ENCODE results near the gene C1QTNF4.
"Not testable (repeated sequence)": the region's sequence is repeated elsewhere in the genome, so short reads cannot be mapped to it uniquely, and the experiment has no call there.

The C1QTNF4 gene

DNA sequence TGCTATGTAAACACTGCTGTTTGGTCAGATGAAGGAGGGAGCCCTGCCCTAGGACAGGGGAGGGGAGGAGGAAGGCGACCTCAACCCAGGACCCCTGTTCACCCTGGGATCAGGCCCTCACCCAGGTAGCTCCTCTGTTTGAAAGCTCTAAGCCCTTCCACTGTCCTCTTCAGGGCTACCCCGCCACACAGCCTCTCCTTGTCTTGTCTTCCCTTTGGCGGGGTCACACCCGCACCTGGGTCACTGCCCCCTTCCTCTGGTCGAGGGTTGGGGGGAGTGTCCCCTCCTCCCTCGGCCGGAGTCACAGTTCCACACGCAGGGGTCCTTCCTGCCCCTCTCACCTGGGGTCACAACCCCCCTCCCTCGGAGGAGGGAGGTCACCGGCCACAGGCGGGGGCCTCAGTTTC is 29.3 kb downstream of the C1QTNF4 start:
- no peak for DNase-seq

DNA sequence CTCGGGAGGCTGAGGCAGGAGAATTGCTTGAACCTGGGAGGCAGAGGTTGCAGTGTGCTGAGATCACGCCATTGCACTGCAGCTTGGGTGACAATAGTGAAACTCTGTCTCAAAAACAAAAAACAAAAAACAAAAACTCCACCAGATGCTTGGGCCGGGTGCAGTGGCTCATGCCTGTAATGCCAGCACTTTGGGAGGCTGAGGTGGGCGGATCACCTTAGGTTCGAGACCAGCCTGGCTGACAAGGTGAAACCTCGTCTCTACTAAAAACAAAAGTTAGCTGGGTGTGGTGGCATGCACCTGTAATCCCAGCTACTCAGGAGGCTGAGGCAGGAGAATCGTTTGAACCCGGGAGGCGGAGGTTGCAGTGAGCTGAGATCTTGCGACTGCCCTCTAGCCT is 29.8 kb downstream of the C1QTNF4 start:
- not testable (repeated sequence) for DNase-seq

DNA sequence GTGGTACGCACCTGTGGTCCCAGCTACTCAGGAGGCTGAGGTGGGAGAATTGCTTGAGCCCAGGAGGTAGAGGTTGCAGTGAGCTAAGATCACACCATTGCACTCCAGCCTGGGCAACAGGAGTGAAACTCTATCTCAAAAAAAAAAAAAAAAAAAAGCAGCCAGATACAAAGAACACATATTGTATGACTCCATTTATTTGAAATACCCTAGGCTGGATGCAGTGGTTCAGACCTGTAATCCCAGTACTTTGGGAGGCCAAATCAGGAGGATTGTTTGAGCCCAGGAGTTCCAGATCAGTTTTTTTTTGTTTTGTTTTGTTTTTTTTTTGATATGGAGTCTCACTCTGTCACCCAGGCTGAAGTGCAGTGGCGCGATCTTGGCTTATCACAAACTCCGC is 31.8 kb downstream of the C1QTNF4 start:
- not testable (repeated sequence) for DNase-seq

DNA sequence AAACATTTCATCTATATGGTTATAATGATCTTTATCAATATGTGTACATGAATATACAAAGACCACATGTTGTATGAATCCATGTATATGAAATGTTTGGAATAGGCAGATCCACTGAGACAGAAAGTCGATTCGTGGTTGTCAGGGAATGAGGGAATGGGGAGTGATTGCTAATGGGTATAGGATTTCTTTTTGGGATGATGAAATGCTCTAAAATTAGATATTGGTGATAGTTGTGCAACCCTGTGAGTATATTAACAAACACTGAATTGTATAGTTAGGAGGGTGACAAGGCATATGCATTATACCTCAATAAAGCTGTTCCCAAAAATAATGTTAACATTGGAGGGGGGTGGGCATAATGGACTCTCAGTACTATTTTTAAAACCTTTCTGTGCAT is 33.8 kb downstream of the C1QTNF4 start:
- no peak for DNase-seq

DNA sequence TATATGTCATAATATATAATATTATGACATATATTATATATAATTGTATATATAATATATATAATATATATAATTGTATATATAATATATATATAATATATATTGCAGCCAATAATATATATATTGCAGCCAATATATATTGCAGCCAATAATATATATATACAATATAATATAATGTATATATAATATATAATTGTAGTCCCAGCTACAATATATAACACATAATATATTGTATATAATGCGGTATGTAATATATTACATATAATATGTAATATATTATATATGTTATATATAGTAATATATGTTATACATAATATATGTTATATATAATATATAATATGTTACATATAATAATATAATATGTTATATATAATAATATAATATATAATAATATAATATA is 35.5 kb downstream of the C1QTNF4 start:
- DNase-seq, result no peak

DNA sequence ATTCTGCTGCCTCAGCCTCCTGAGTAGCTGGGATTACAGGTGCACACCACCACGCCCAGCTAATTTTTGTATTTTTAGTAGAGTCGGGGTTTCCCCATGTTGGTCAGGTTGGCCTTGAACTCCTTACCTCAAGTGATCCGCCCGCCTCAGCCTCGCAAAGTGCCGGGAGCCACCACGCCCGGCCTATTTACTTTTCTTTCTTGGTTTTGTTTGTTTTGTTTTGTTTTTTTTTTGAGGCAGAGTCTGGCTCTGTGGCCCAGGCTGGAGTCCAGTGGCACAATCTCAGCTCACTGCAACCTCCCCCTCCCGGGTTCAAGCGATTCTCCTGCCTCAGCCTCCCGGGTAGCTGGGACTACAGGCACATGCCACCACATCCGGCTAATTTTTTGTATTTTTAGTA is 37.2 kb downstream of the C1QTNF4 start:
- DNase-seq, result not testable (repeated sequence)

DNA sequence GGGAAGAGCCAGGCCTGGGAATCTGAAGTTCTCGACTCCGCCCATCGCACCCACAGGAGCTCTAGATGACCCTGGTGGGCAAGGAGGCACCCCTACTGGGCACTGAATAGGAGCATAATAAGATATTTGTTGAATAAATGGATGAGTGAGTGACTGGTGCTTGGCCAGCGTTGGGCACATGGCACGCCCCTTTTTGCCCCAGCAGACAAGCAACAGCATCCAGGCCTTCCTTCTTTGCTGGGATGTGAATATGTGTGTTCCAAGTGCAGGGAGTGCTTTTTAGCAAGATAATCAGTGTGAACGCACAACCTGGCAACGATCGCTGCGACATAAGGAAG is 40.8 kb downstream of the C1QTNF4 start:
- DNase-seq, result no peak

DNA sequence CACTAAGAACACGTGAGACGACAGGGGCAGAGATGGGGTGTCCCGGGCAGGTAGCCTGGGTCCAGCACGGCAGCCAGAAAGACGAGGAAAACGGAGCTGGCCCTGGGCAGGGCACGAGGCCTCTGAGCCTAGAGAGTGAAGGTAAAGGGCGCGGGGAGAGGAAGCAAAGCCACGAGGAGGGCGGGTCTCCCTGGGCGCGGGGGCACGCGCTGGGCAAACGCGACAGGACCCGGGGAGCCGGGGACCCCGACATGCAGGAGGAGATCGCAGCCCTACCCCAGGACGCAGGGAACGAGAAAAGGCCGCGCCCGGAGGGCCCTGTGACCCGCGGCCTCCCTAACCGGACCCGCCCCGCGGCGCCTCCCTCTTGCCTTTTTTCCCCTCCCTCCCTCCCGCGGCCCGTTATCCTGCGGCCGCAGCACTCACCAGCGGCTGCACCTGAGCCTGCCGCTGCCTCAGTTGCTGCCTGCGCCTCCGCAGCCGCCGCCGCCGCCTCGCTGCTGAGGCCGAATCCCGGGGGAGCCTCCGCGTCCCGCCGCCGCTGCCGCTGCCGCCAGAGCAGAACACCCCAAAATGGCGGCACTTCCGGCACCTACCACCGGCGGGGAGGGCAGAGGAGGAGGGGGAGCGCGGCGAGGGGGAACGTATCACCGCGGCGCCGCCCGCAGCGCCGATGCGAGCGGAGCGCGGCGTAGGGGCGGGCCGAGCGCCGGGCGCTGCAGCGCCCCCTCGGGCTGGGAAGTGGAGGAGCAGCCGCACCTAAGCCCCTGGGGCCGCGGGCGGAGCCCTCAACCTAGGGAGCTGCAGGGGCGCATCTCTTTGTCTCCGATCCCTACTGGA is 41.4 kb downstream of the C1QTNF4 start, which contains the start of gene CELF1:
CELF1 (minus strand) TSS at position 567 of the 840 bp plus-strand sequence. CDS start 53,609 bp downstream, outside the sequence.
- peak; percentile 92 for DNase-seq

DNA sequence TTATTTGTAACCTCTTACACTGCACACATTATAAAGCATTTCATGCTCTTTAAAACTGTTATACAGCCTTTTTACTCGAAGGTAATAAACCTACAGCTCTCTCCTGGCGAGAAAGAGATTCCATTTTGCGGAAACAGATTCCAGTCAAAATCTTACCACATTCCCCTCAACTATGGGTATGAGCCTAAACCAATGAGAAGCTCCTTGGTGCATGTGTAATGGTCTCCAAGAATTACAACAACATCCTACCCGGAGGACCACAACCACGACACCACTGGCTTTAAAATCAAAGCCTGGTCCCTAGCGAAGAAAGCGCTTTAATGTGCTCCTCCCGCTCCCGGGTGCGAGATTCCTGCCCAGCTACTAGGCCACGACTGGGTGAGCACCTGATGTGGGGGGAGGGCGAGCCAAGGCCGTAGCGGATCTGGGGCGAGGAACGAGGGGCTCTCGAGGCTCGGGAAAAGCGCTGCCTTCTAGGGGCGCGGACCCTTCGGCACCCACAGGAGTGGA is 42.1 kb downstream of the C1QTNF4 start:
- no peak for DNase-seq

DNA sequence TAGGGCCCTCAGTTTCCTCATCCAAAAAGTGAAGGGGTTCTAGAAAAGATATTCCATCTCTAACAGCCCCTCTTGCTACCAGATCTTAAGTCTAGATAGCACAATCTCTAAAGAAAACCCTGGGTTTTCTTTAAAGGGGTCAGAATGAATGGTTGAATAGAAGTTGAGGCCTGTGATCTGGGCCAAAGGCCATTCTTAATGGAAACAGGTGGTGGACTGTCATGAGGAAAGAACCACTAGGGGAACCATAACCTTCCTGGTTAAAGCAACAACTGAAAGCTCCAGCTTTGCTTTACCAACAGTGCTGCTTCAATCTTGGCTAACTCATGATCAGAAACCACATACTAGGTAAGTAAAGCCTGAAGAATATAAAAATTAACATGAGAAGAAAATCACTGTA is 43.1 kb downstream of the C1QTNF4 start:
- DNase-seq, result no peak

DNA sequence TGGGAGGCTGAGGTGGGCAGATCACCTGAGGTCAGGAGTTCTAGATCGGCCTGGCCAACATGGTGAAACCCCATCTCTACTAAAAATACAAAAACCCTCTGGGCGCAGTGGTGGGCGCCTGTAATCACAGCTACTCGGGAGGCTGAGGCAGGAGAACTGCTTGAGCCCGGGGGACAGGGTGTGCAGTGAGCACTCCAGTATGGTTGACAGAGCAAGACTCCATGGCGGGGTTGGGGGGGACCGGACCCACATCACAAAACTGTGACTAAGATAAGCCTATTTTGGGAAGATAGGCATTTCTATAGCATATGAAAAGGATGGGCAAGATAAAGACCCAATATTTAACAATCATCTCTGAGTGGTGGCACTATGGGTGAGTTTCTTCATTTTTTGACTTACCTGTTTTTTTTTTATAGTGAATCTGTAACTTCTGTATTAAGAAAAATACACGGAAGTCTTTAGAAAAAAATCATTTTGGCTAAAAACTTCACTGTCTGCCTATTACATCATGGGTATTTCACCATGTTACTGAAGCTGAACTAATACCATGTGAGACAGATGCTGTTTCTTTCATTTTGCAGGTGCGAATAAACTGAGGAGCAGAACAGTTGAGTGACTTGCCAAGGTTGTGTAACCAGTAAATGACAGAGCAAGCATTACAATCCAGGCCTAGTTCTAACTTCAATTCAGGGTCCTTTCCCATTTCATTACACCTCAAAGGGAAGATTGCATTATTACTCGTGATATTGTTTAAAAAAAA is 43.7 kb downstream of the C1QTNF4 start:
- no peak for DNase-seq

DNA sequence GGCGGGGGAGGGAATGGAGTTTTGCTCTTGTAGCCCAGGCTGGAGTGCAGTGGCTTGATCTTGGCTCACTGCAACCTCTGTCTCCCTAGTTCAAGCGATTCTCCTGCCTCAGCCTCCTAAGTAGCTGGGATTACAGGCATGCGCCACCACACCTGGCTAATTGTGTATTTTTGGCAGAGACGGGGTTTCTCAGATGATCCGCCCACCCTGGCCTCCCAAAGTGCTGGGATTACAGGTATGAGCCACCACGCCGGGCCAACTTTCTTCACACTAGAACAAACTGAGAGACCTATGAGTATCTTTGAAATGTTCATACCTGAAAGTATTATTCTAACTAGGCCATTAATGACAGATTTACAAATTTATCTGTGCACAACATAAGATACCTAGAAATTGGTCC is 47.9 kb downstream of the C1QTNF4 start:
- not testable (repeated sequence) for DNase-seq

DNA sequence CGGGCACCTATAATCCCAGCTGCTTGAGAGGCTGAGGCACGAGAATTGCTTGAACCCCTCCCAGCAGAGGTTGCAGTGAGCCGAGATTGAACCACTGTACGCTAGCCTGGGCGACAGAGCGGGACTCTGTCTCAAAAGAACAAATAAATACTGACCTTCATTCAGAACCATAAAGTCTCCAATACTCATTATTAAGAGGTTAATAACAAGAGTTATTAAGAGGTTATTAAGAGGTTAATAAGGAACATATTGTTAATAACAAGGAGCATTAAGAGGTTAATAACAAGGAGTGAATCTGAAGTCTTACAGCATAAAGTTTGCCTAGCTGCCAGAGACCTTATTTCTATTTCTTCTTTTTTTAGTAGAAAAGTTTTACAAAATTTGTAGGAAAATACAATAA is 48.9 kb downstream of the C1QTNF4 start:
- DNase-seq, result no peak

DNA sequence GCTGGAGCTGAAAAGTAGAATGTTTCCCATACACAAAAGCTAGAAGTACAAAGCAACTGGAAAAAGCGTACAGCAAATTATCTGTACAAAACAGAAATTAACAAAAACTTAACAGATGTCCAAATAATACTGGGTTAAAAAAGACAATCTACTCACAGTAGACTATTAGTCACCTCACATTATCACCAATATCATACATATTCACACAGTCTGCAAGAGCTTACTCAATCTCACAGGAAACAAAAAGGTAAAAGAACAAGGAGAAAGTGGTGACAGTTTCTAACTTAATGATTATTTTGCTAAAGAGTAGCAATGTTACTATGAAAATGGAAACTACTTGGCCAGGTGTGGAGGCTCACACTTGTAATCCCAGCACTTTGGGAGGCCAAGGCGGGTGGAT is 53.1 kb downstream of the C1QTNF4 start:
- no peak for DNase-seq

DNA sequence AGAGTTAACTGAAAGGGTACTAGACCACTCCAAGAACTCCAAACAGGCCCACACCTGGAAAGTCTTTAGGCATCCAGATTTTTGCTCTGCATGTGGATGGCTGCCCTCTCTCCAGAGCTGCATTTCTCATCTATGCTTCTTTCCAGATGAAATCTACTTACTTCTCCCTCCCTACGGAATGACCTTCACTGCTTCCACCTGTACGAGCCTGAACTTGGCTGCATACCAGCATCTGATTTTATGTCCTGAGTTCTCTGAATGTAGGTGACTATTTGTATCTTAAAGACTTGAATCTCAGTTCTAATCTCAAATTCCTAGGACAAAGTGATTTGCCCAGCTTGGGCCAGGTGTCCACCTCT is 54.6 kb downstream of the C1QTNF4 start:
- no peak for DNase-seq

Data from activated effector memory CD4-positive, alpha-beta T cell treated with Interleukin-2 at 50 U/mL for 16 hours (primary cell).